Measurements from ENCODE around the gene RRBP1.

DNA sequence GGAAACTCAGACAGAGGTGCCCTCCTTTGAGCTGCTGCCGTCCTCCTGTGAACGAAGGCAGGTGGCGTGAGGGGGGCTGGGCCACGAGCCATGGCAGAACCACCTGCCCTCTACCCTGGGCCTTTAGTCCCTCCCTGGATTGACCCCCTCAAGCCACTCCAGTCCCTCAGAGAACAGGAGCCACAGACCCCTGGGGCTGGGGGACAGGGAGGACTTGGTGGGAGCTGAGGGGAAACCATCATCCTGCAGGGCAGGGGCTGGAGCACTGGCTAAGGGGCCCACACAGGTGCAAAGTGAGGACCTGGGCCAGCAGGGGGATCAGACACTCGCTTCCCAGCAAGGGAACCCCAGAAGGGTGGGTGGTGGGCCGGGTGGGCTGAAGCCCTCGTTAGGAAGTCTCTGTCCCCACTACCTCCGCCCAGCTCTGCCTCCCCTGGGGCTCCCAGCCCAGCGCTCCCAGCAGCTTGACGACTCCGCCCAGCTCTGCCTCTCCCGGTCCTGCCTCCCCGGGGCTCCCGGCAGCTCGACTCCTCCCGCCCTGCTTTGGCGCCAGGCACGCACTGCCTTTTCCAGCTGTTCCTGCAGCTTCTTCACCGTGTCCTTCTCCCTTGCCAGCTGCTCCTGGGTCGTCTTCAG, 67.7 kb downstream of the RRBP1 start:
- TF ChIP-seq, protein P1, sequence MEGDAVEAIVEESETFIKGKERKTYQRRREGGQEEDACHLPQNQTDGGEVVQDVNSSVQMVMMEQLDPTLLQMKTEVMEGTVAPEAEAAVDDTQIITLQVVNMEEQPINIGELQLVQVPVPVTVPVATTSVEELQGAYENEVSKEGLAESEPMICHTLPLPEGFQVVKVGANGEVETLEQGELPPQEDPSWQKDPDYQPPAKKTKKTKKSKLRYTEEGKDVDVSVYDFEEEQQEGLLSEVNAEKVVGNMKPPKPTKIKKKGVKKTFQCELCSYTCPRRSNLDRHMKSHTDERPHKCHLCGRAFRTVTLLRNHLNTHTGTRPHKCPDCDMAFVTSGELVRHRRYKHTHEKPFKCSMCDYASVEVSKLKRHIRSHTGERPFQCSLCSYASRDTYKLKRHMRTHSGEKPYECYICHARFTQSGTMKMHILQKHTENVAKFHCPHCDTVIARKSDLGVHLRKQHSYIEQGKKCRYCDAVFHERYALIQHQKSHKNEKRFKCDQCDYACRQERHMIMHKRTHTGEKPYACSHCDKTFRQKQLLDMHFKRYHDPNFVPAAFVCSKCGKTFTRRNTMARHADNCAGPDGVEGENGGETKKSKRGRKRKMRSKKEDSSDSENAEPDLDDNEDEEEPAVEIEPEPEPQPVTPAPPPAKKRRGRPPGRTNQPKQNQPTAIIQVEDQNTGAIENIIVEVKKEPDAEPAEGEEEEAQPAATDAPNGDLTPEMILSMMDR (IDR thresholded peaks at IDR 0.05) = no peak
- TF ChIP-seq POLR2A (IDR thresholded peaks at IDR 0.05) = no peak
